ENCODE results near the gene MIPEP. TPM values are rescaled to one million over a fixed set of nuclear protein-coding genes. Genes with fewer than 3 reads are reported as not detected.

MIPEP gene
- total RNA-seq, 2 donors from 2014 or later = 7.8 to 14.8 TPM

- intact Hi-C loops (cut with DNase I) = no loop called here
- H3K27me3 ChIP-seq = no peaks in the 10 kb centered on the region
- no peak overlapping the region for H3K4me3 ChIP-seq
- ATAC-seq (no peak), DNase-seq (no peak)
- WGBS, 2 donors = 69 to 84% methylated on average over 3 of the region's 3 CpGs
- H3K4me1 ChIP-seq = no peaks in the 10 kb centered on the region
- no peaks in the 10 kb centered on the region for H3K9me3 ChIP-seq
- no peaks in the 10 kb centered on the region for H3K36me3 ChIP-seq (replicated peaks in 1 of 2; ENCODE audit: insufficient read depth in 1 of 2, low read depth in 2 of 2)
- TF ChIP-seq POLR2A (IDR thresholded peaks at IDR 0.05) = no peak
- TF ChIP-seq, protein P1, sequence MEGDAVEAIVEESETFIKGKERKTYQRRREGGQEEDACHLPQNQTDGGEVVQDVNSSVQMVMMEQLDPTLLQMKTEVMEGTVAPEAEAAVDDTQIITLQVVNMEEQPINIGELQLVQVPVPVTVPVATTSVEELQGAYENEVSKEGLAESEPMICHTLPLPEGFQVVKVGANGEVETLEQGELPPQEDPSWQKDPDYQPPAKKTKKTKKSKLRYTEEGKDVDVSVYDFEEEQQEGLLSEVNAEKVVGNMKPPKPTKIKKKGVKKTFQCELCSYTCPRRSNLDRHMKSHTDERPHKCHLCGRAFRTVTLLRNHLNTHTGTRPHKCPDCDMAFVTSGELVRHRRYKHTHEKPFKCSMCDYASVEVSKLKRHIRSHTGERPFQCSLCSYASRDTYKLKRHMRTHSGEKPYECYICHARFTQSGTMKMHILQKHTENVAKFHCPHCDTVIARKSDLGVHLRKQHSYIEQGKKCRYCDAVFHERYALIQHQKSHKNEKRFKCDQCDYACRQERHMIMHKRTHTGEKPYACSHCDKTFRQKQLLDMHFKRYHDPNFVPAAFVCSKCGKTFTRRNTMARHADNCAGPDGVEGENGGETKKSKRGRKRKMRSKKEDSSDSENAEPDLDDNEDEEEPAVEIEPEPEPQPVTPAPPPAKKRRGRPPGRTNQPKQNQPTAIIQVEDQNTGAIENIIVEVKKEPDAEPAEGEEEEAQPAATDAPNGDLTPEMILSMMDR (IDR thresholded peaks at IDR 0.05) = no peak
- no peak overlapping the region for H3K27ac ChIP-seq
Measured at GRCh38 chr13:23824371-23824770, 64.8 kb downstream of the MIPEP start.

DNA sequence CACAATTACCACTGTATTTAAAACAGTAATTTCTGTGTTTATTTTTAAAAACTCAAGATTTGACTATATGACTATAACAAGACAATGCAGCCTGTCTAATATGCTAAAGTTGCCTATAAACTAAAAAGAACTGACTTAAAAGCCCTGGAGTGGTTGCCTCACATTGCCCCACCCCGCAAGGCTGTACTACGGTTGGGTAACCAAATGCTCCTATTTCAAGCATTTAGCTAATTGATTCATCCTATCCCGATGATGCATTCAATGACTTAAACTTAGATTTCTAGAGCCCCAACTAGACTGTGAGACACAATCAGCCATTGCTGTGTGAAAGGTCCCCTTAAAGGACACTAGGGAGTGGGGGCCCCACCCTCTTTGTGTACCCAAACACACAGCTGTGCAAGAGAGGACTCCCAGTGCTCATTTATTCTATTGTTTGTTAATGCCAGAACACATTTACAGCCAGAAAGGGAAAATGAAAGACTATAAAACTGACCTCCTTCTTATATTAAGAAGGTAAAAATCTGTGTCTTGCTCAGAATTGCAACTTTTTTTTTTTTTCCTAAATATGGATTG lies 66.9 kb downstream of the MIPEP start:
- H3K4me3 ChIP-seq = no peak overlapping the region
- no peak for DNase-seq
- TF ChIP-seq, protein P1 (IDR thresholded peaks at IDR 0.05) = no peak
- no peak for TF ChIP-seq POLR2A (IDR thresholded peaks at IDR 0.05)
- intact Hi-C loops (cut with DNase I) = no loop called here
- no peaks in the 10 kb centered on the region for H3K27me3 ChIP-seq
- H3K27ac ChIP-seq = no peak overlapping the region
- 91 to 97% methylated on average over 3 of the region's 3 CpGs for WGBS, 2 donors
- H3K9me3 ChIP-seq = no peaks in the 10 kb centered on the region
- H3K4me1 ChIP-seq = no peaks in the 10 kb centered on the region
- ATAC-seq = no peak
- H3K36me3 ChIP-seq (replicated peaks in 1 of 2; ENCODE audit: insufficient read depth in 1 of 2, low read depth in 2 of 2) = no peaks in the 10 kb centered on the region

- H3K36me3 ChIP-seq (replicated peaks in 1 of 2; ENCODE audit: insufficient read depth in 1 of 2, low read depth in 2 of 2) = no peaks in the 10 kb centered on the region
- H3K27ac ChIP-seq = no peak overlapping the region
- H3K27me3 ChIP-seq = no peaks in the 10 kb centered on the region
- WGBS, 2 donors = 91 to 95% methylated on average over 3 of the region's 3 CpGs
- no peak for DNase-seq
- no peak for ATAC-seq
- no peaks in the 10 kb centered on the region for H3K4me1 ChIP-seq
- intact Hi-C loops (cut with DNase I) = no loop called here
- TF ChIP-seq, protein P1 (IDR thresholded peaks at IDR 0.05) = no peak
- TF ChIP-seq POLR2A (IDR thresholded peaks at IDR 0.05) = no peak
- H3K4me3 ChIP-seq = no peak overlapping the region
- H3K9me3 ChIP-seq = no peaks in the 10 kb centered on the region
Measured at GRCh38 chr13:23820530-23820929, 68.7 kb downstream of the MIPEP start.

DNA sequence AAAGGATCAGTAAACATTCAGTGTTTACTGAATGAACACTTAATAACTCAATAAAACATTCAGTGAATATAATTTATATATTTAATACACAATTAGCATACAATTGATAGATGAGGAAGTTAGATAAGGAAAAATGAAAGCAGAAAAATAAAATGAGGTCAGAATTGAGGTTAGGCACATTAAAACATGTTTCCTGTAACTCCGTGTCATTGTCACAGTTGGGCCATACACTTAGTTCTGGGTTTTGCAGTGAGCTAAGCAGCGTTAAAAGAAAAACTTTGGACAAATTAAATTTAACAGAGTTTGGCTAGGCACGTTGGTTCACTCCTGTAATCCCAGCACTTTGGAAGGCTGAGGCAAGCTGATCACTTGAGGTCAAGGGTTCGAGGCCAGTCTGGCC lies 71.4 kb downstream of the MIPEP start:
- Histone ChIP-seq H3K36me3 (replicated peaks in 1 of 2; ENCODE audit: insufficient read depth in 1 of 2, low read depth in 2 of 2) (no peaks in the 10 kb centered on the region), H3K9me3 (no peaks in the 10 kb centered on the region), H3K4me1 (no peaks in the 10 kb centered on the region), H3K27me3 (no peaks in the 10 kb centered on the region), H3K4me3 (no peak overlapping the region), H3K27ac (no peak overlapping the region)
- whole genome bisulfite sequencing, 2 donors = 79 to 86% methylated on average over 4 of the region's 4 CpGs
- ATAC-seq = no peak
- no peak for DNase-seq
- intact Hi-C loops (cut with DNase I) = no loop called here
- TF ChIP-seq POLR2A (IDR thresholded peaks at IDR 0.05) = no peak
- TF ChIP-seq, protein P1 (IDR thresholded peaks at IDR 0.05) = no peak

DNA sequence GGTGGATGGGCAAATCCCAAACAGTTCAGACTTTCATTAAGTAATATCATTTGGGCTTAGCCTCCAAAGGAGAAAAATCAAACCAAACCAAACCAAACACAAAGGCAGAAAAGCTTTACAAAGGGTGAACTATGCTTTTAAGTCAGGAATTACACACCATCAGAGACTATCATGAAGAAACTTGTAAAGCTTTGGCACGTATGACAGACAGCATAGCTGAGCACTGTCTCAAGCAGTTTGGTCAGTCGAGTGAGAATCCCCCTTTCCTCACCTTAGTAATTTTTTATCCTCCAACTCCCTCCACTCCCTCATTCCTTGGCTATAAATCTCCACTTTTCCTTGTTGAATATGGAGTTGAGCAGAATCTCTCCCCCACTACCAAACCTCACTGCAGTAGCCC lies 72.1 kb downstream of the MIPEP start:
- 84 to 89% methylated on average over 2 of the region's 2 CpGs for WGBS, 2 donors
- no peak for TF ChIP-seq POLR2A (IDR thresholded peaks at IDR 0.05)
- TF ChIP-seq, protein P1 (IDR thresholded peaks at IDR 0.05) = no peak
- Histone ChIP-seq H3K36me3 (replicated peaks in 1 of 2; ENCODE audit: insufficient read depth in 1 of 2, low read depth in 2 of 2) (no peaks in the 10 kb centered on the region), H3K4me1 (no peaks in the 10 kb centered on the region), H3K4me3 (no peak overlapping the region), H3K9me3 (no peaks in the 10 kb centered on the region), H3K27ac (no peak overlapping the region), H3K27me3 (no peaks in the 10 kb centered on the region)
- ATAC-seq (no peak), DNase-seq (no peak)
- intact Hi-C loops (cut with DNase I) = no loop called here

Data from body of pancreas (tissue), 4 donors.